GM23248 (cell line): ENCODE data around the gene COL15A1.

Experiments
- EZH2 ChIP-seq: fragments of 200-600 bp; sonication (generic); IDR thresholded peaks from 2 replicates; pipeline ENCODE4 v1.6.1; 2018; ENCODE audit warnings: antibody characterized with exemption, mild to moderate bottlenecking; ENCODE audit not compliant: insufficient read depth, poor library complexity, severe bottlenecking
- EZH2phosphoT487 ChIP-seq: fragments of 200-600 bp; sonication (generic); IDR thresholded peaks from 2 replicates; pipeline ENCODE4 v1.6.1; 2018; ENCODE audit warnings: antibody characterized with exemption, moderate library complexity, mild to moderate bottlenecking, low read depth; ENCODE audit not compliant: insufficient read depth

GRCh38 chr9:98992885-98993569, 49.3 kb downstream of the COL15A1 start:
- TF ChIP-seq EZH2, result no peak
- TF ChIP-seq EZH2phosphoT487, result no peak
